ENCODE measurements around the gene DDI2.

DDI2 gene

DNA sequence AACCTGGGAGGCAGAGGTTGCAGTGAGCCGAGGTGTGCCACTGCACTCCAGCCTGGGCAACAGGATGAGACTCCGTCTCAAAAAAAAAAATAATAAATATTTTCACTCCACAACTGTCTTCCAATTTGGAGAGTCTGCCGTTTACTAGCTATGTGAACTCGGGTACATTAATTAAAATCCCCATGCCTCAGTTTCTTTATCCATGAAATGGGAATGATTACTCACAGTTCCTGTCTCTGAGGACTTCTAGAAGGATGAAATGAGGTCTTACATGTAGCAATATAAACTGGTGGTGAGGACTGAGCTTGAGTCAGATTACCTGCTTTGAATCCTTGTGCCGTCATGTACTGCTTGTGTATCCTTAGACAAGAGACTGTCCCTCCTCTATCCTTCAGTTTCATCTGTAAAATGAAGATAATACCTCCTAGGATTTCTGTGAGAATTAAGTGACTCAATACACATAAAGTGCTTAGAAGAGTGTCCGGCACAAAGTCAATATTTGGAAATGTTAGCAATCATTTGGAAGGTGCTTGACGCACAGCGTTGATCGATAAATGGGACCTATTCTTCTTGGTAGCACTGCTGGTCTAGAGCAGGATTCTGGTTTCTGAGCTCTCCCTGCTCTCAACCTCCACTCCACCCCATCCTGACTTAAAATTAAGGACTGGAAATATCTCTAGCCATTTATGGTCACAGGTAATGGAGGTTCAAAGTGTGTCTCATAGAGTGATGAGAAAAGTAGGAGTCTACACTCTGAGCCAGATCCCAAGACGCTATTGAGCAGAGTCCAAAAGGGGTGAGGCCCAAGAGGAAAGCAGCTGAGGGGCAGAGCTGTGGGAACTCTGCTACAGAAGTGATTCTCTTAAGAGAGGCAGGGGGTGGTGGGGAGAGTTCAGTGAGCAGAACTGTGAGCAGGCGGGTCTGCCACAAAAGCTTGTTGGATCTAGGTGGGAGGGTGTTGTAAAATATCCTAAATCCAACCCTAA is 11.6 kb upstream of the DDI2 start:
- no peak for DNase-seq (ENCODE audit: low read depth, low spot score)

DNA sequence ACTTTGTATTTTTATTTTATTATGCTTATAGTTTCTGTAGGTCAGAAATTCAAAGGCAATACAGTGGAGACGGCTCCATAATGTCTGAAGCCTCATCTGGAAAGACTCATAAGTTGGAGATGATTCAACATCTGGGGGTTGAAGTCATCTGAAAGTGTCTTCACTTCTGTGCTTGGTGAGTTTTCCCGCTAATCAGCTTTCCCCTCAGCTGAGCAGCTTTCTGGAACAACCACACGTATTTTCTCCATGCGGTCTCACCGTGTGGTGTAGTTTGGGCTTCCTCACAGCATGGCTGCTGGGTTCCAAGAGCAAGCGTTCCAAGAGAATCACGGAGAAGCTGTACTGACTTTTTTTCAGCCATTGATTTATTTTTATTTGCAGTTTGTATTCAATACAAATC is 7.6 kb upstream of the DDI2 start:
- DNase-seq (ENCODE audit: low read depth, low spot score): no peak

DNA sequence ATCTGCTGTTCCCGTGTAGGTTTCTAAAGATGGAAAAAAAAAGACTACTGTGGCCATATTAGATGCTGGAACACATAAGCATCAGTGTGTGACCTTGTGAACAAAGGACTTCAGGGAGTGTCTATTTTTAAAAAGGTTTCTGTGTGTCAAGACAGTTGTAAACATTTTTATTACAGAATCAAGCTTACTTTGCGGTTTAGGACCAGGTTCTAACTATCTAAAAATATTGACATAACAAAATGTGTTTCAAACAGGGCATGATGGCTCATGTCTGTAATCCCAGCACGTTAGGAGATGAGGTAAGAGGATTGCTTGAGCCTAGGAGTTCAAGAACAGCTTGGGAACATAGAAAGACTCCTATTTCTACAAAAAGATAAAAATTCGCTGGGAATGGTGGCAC is 7.1 kb upstream of the DDI2 start:
- no peak for DNase-seq (ENCODE audit: low read depth, low spot score)

- no peak for DNase-seq (ENCODE audit: low read depth, low spot score)
Observed at GRCh38 chr1:15616373-15617172, 685 bp upstream of the DDI2 start.

GRCh38 chr1:15618077-15618654 is 908 bp downstream of the DDI2 start:
- peak; percentile 24 for DNase-seq (ENCODE audit: low read depth, low spot score)

- peak; percentile 16 for DNase-seq (ENCODE audit: low read depth, low spot score)
Observed at GRCh38 chr1:15618655-15619525, 1.6 kb downstream of the DDI2 start.

DNA sequence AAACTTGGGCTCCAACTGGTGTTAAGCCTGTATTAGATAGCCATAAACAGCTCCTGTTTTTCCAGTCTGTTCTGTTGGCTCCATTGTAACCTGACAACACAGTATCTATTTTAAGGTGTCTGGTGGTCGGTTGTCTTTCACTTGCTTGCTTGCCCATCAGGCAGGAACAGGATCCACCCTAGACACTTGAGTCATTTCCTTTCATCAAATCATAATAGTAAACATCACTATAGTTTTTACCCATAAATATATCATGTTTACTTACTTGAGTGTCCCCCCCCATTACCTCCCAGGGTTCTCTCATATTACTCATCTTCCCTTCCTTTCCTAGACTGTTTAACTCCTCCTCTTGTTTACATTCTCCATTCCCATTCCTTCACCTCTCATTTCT is 2.9 kb downstream of the DDI2 start:
- peak; percentile 5 for DNase-seq (ENCODE audit: low read depth, low spot score)

GRCh38 chr1:15620902-15621682 is 3.8 kb downstream of the DDI2 start:
- no peak for DNase-seq (ENCODE audit: low read depth, low spot score)

- DNase-seq (ENCODE audit: low read depth, low spot score): no peak
Observed at GRCh38 chr1:15621975-15622374, 4.7 kb downstream of the DDI2 start.

GRCh38 chr1:15622712-15623373 is 5.6 kb downstream of the DDI2 start:
- DNase-seq (ENCODE audit: low read depth, low spot score): no peak

DNA sequence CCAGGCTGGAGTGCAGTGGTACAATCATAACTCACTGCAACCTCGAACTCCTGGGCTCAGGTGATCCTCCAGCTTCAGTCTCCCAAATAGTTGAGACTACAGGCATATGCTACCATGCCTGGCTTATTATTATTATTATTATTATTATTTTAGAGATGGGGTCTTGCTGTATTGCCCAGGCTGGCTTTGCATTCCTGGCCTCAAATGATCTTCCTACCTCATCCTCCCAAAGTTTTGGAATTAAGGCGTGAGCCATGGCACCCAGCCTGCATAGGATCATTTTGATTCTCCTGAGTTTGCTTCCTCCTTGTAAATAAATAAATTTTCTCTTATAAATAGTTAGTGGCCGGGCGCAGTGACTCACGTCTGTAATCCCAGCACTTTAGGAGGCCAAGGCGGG is 6.2 kb downstream of the DDI2 start:
- DNase-seq (ENCODE audit: low read depth, low spot score): no peak

DNA sequence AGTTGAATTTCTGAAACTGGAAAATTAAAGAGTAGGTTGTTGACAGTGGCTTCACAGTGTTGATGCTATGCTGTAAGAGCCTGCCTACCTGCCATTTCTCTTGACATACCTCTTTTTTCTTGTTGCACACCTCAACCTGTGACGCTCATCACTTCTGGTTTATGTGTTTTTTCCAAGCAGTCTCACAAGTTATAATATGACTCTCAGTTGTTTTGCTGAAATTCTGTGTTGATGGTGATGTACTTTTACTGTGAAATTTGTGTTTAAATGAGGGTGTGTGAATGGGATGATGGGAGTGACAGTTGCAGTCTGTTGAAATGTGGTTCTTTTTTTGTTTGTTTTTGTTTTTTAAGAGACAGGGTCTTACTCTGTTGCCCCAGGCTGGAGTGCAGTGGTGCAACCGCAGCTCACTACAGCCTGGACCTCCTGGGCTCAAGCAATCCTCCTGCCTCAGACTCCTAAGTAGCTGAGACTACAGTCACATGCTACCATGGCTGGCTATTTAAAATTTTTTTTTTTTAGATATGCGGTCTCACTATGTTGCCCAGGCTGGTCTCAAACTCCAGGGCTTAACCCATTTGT is 7.0 kb downstream of the DDI2 start:
- DNase-seq (ENCODE audit: low read depth, low spot score): no peak

GRCh38 chr1:15625056-15625917 is 8.0 kb downstream of the DDI2 start:
- no peak for DNase-seq (ENCODE audit: low read depth, low spot score)

DNA sequence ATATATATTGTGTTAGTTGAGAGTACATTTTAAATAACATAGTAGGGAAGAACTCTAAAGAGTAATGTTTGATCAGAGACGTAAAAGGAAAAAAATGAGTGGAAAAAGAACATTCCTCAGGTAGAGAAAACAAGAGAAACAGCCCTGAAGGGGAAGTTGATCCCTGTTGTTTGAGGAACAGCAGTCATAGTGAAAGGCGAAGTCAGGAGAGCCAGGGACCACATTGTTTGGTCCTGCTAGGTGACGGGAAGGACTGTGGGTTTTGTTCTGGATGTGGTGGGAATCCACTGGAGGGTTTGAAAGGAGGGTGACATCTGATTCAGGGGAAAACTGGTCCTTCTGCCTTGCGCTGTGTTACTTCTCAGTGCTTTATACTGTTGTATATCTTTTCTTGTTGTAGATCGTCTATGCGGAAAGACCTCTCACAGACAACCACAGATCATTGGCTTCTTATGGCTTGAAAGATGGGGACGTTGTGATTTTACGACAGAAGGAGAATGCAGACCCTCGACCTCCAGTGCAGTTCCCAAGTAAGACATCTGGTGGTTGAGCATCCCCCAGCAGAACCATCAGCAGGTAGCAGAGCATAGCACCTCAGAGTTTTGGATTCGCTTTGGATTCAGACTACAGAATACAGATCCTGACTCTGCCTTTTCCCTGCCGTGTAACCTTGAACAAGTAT is 9.2 kb downstream of the DDI2 start:
- no peak for DNase-seq (ENCODE audit: low read depth, low spot score)

- no peak for DNase-seq (ENCODE audit: low read depth, low spot score)
Observed at GRCh38 chr1:15627343-15627988, 10.2 kb downstream of the DDI2 start.

DNA sequence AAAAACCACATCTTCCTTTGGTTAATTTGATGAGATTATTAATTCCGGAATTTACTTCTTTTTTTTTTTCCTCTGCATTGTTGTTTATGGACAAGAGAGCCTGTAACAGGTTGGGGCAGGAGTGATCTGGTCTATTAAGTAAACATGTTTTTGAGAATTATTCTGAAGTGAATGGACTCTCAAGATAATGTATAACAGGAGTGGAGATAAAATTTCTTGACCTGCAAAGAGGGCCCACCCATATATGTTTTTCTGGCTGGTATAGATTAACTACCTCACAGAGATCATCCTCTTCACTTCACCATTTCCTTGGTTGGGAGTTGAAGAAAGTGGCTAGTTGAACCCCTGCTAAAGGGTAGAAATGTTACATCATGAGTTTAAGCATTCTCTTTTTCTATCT is 10.7 kb downstream of the DDI2 start:
- no peak for DNase-seq (ENCODE audit: low read depth, low spot score)

GRCh38 chr1:15633756-15634420 is 16.6 kb downstream of the DDI2 start:
- no peak for DNase-seq (ENCODE audit: low read depth, low spot score)
